Loucy (cell line): ENCODE data around the gene SCART1.

ENCODE experiments used
- H2AFZ ChIP-seq: fragments of 200-600 bp; sonication (generic); 2 replicates; pipeline ENCODE4 v1.6.0; 2016; ENCODE audit warnings: antibody characterized with exemption, mild to moderate bottlenecking, low read length, moderate library complexity
- H3F3A ChIP-seq: fragments of 200-600 bp; 2 replicates; pipeline ENCODE4 v1.6.0; 2016; ENCODE audit warnings: antibody characterized with exemption, low read depth, mild to moderate bottlenecking
- H3K27me3 ChIP-seq: fragments of 200-600 bp; sonication (generic); 2 replicates; pipeline ENCODE4 v1.6.1; 2014; ENCODE audit warnings: low read length, mild to moderate bottlenecking; ENCODE audit not compliant: insufficient read depth, poor library complexity, severe bottlenecking
- H3K36me3 ChIP-seq: fragments of 200-600 bp; sonication (generic); 2 replicates; pipeline ENCODE4 v1.6.1; 2016; ENCODE audit warnings: low read length; ENCODE audit not compliant: insufficient read depth
- H3K4me1 ChIP-seq: fragments of 200-600 bp; sonication (generic); 2 replicates; pipeline ENCODE4 v1.5.1; 2014; ENCODE audit warnings: low read length, mild to moderate bottlenecking; ENCODE audit not compliant: insufficient read depth, poor library complexity, severe bottlenecking
- H3K4me2 ChIP-seq: fragments of 200-600 bp; sonication (generic); 2 replicates; pipeline ENCODE4 v1.6.0; 2014; ENCODE audit warnings: antibody characterized with exemption, low read length, low read depth, mild to moderate bottlenecking; ENCODE audit not compliant: poor library complexity, severe bottlenecking
- H3K4me3 ChIP-seq: fragments of 200-600 bp; sonication (generic); 2 replicates; pipeline ENCODE4 v1.5.1; 2014; ENCODE audit warnings: low read length, mild to moderate bottlenecking, mixed read lengths; ENCODE audit not compliant: poor library complexity, severe bottlenecking
- H3K79me2 ChIP-seq: fragments of 200-600 bp; sonication (generic); 2 replicates; pipeline ENCODE4 v1.6.1; 2014; ENCODE audit warnings: low read length; ENCODE audit not compliant: insufficient read depth
- H3K9ac ChIP-seq: fragments of 200-600 bp; sonication (generic); 2 replicates; pipeline ENCODE4 v1.6.0; 2014; ENCODE audit warnings: mild to moderate bottlenecking, low read depth, low read length, moderate library complexity; ENCODE audit not compliant: poor library complexity, severe bottlenecking
- H3K9me2 ChIP-seq: fragments of 200-600 bp; sonication (generic); replicated peaks from 2 replicates; pipeline ENCODE4 v1.6.1; 2016; ENCODE audit warnings: low read depth, low read length, mixed read lengths
- H3K9me3 ChIP-seq: fragments of 200-600 bp; sonication (generic); 2 replicates; pipeline ENCODE4 v1.6.1; 2014; ENCODE audit warnings: mild to moderate bottlenecking, antibody characterized with exemption, low read length, low read depth; ENCODE audit not compliant: insufficient read depth
- H4K20me1 ChIP-seq: fragments of 200-600 bp; sonication (generic); 2 replicates; pipeline ENCODE4 v1.6.0; 2014; ENCODE audit warnings: antibody characterized with exemption, low read length, mild to moderate bottlenecking; ENCODE audit not compliant: insufficient read depth, poor library complexity, severe bottlenecking
- EZH2phosphoT487 ChIP-seq: fragments of 200-600 bp; IDR thresholded peaks from 2 replicates; pipeline ENCODE4 v1.6.1; 2018; ENCODE audit warnings: antibody characterized with exemption, mild to moderate bottlenecking, moderate library complexity, borderline replicate concordance
- TF ChIP-seq, protein P1 (sequence below): fragments of 200-600 bp; sonication (generic); conservative IDR thresholded peaks from 2 replicates; pipeline ENCODE4 v1.5.1; 2014; ENCODE audit warnings: mild to moderate bottlenecking, antibody characterized with exemption, low read length

SCART1 gene

GRCh38 chr10:133511408-133511807 is 57.7 kb downstream of the SCART1 start:
- TF ChIP-seq, protein P1, sequence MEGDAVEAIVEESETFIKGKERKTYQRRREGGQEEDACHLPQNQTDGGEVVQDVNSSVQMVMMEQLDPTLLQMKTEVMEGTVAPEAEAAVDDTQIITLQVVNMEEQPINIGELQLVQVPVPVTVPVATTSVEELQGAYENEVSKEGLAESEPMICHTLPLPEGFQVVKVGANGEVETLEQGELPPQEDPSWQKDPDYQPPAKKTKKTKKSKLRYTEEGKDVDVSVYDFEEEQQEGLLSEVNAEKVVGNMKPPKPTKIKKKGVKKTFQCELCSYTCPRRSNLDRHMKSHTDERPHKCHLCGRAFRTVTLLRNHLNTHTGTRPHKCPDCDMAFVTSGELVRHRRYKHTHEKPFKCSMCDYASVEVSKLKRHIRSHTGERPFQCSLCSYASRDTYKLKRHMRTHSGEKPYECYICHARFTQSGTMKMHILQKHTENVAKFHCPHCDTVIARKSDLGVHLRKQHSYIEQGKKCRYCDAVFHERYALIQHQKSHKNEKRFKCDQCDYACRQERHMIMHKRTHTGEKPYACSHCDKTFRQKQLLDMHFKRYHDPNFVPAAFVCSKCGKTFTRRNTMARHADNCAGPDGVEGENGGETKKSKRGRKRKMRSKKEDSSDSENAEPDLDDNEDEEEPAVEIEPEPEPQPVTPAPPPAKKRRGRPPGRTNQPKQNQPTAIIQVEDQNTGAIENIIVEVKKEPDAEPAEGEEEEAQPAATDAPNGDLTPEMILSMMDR: no peak
- TF ChIP-seq EZH2phosphoT487: no peak
- H3K4me3 ChIP-seq: no peak overlapping the region

DNA sequence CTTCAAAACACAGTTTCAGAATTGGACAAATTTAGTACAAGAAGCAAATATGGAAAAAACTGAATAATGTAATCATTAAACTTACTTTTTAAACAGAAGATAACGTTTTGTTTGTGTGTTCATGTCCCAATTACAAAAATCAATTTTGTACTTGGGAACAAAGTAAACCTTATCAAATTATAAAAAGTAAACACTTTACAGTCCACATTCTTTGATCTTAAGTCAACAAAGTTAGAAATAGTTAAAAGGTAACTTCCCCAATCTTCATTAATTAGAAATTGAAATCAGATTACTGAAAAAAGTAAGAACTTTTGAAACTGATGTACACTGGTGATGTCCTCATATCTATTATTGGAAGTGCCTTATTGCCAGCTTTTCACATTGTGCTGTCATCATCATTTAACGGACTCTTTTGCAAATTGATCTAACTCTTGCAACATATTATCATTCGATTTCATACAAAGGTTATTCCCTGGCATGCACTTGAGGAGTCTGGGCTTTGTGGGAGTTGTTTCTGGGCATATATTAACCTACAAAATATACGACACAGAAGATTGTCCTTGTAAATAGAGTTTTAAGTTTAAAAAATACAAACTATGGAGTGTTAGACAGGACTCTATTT is 58.3 kb downstream of the SCART1 start:
- H3K9ac ChIP-seq: no peak overlapping the region
- no peaks in the 10 kb centered on the region for H3K27me3 ChIP-seq
- H3K79me2 ChIP-seq: no peaks in the 10 kb centered on the region
- H3F3A ChIP-seq: no peaks in the 10 kb centered on the region
- TF ChIP-seq, protein P1: no peak
- H3K4me1 ChIP-seq: no peaks in the 10 kb centered on the region
- no peaks in the 10 kb centered on the region for H4K20me1 ChIP-seq
- no peak overlapping the region for H3K4me3 ChIP-seq
- H3K9me3 ChIP-seq: peaks cover 2% of the 10 kb centered on the region; the same call in 1 of the 2 replicates
- no peaks in the 10 kb centered on the region for H3K36me3 ChIP-seq
- no peak overlapping the region for H3K4me2 ChIP-seq
- no peaks in the 10 kb centered on the region for H3K9me2 ChIP-seq
- H2AFZ ChIP-seq: no peak overlapping the region

More at GRCh38 chr10:133511408-133511807, 57.7 kb downstream of the SCART1 start:
- no peak overlapping the region for H3K4me2 ChIP-seq
- H2AFZ ChIP-seq: no peak overlapping the region
- H3K79me2 ChIP-seq: no peaks in the 10 kb centered on the region
- no peak overlapping the region for H3K9ac ChIP-seq
- no peaks in the 10 kb centered on the region for H3K4me1 ChIP-seq
- no peaks in the 10 kb centered on the region for H4K20me1 ChIP-seq
- no peaks in the 10 kb centered on the region for H3K9me2 ChIP-seq
- no peaks in the 10 kb centered on the region for H3K27me3 ChIP-seq
- H3F3A ChIP-seq: no peaks in the 10 kb centered on the region
- H3K36me3 ChIP-seq: no peaks in the 10 kb centered on the region
- H3K9me3 ChIP-seq: peaks cover 3% of the 10 kb centered on the region; the same call in 1 of the 2 replicates

- H3K9ac ChIP-seq: no peak overlapping the region
- no peak overlapping the region for H3K4me3 ChIP-seq
- no peaks in the 10 kb centered on the region for H3K9me2 ChIP-seq
- H3K79me2 ChIP-seq: no peaks in the 10 kb centered on the region
- H3K9me3 ChIP-seq: no peaks in the 10 kb centered on the region
- H3K27me3 ChIP-seq: no peaks in the 10 kb centered on the region
- no peaks in the 10 kb centered on the region for H3F3A ChIP-seq
- no peaks in the 10 kb centered on the region for H3K36me3 ChIP-seq
- H4K20me1 ChIP-seq: no peaks in the 10 kb centered on the region
- TF ChIP-seq EZH2phosphoT487: no peak
- TF ChIP-seq, protein P1: no peak
- H2AFZ ChIP-seq: no peak overlapping the region
- no peak overlapping the region for H3K4me2 ChIP-seq
- H3K4me1 ChIP-seq: peaks cover 2% of the 10 kb centered on the region
Measured at GRCh38 chr10:133515471-133515870, 61.7 kb downstream of the SCART1 start.
